Stimulated activated CD8-positive, alpha-beta memory T cell treated with anti-CD3 and anti-CD28 coated beads, Interleukin-15, amount 100 ng/mL, for 48 hours (primary cell): ENCODE results near the gene PPIF.

Source experiments
- DNase-seq, 2 donors: peaks; one replicate each; pipeline ENCODE4 v3.0.0-alpha.2; 2020; ENCODE audit warnings: low read depth in 2 of 2

The PPIF gene

DNA sequence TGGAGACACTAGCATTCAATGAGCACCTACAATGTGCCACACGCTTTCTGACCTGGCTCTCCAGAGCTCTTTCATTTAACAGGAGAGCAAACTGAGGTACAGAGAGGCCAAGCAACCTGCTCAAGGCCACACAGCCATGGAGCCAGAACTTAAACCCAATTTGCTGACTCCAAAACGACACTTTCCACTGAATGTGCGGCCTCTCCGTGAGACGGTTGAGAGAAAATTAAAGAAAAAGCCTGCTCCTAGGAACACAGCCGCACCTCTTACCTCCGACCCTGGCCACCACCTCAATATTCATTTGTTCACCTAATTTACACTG, 55.3 kb downstream of the PPIF start:
- no peak for DNase-seq

DNA sequence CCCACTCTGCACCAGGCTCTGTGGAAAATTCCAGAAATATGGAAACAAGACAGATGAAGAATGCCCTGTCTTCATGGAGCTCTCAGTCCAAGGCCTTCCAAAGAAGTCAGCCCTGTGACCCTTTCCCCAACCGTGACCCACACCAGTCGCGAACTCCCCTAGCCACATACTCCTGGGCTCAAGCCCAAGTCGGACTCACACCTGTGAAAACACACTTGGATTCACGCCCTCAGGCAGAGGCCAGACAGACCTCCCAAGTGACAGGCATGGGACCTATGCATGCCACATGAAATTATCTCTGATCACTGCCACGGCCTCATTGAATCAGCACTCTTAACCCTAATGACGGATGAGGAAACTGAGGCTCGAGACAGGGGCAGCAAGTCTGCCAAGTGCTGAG, 55.7 kb downstream of the PPIF start:
- DNase-seq: no peak

DNA sequence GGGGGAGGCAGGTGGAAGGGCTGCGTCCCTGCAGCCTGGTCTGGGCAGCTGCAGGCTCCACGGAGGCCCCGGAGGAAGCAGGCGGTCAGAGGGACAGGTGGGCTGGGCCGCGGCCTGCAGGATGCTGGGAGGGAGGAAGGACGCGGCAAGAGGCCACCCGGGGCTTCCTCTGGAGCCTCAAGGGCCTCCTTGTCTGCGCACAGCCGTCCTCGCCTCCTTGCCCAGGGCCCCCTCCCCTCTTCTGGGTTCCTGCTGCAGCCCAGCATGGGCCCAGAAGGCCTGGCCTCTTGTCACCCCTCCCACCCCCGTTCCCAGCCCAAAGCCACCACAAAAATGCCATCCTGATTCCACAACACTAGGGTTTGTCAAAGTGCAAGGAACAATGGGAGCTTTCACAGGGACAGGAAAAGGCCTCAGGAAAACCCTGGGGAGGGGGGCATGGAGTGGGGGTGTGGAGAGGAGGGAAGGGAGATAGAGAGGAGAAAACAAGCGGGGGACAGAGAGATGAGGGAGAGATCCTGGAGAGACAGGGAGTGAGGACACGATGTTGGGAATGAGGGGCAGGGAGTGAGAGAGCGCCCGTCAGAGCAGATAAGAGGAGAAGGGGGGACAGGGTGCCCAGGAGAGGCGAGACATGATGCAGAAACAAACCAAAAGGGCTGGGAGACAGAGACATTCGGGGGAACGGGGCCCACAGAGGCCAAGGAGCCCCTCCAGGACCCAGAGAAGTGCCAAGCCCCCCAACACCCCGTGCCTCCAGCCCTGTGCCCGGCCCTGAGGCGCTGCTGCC, 56.4 kb downstream of the PPIF start:
- DNase-seq: no peak

DNA sequence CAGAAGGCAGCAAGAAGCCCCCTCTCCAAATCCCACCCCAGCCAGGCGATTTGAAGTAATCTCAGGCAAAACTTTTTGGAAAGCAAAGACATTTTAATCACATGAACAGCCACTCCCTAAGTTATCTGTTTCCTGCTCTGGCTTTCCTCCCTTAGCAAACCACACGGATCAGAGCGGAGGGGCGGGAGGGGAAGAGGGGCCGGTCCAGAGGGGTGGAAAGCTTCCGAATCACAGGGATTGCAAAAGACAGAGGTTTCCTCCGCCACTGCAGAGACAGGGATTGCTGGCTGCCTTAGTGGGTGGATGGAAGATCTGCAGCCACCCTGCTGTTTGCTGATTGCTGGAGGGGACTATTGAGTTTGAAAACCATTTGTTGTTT, 57.0 kb downstream of the PPIF start:
- no peak for DNase-seq

DNA sequence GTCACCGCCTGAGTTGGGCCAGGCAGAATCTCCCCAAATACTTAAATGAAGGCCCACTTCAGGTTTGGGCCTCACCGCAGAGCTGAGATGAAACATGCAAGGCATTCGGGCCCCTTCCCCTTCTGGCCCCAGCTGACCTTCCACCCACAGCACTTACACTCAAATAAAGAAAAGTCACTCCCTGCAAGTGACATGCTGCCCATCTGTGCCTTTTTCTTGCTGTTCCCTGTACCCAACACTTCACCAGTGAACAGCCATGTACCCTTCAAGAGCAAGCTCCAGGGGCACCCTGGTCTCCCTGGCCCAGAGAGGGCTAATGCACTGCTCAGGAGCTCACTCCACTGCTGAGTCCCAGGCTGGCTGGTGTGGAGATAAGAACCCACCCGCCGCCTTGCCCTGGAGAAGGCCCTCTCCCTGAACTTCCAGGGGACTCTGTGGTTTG, 57.4 kb downstream of the PPIF start:
- DNase-seq: no peak
